GM13976 (cell line): Measurements from ENCODE around the gene RNF123.

ENCODE experiments used
- DNase-seq: peaks from one replicate; pipeline ENCODE4 v3.0.0; 2012; ENCODE audit warnings: low spot score
- CTCF ChIP-seq: IDR thresholded peaks from 2 replicates; pipeline ENCODE4 v1.5.1; 2012; ENCODE audit warnings: borderline replicate concordance, mild to moderate bottlenecking; ENCODE audit not compliant: insufficient read depth; ENCODE audit errors: extremely low read depth, missing control alignments, control extremely low read depth
- in situ Hi-C: fragments of 300-500 bp; cut with MboI; formaldehyde crosslinking; loops from one replicate; pipeline ENCODE4 v1.12.0; 2022; ENCODE audit warnings: low sequenced_read_pairs, mixed read lengths, inconsistent platforms; ENCODE audit not compliant: unreplicated experiment

Gene RNF123

GRCh38 chr3:49669352-49669751 lies 20.0 kb upstream of the RNF123 start:
- in situ Hi-C loops = no loop called here
- TF ChIP-seq CTCF = no peak
- no peak for DNase-seq

GRCh38 chr3:49670940-49671290 lies 18.4 kb upstream of the RNF123 start:
- in situ Hi-C loops = loop anchor here (10.0 kb wide), 1 partner anchor 126 kb away; no protein-coding TSS in a partner anchor
- no peak for DNase-seq
- no peak for TF ChIP-seq CTCF

- peak; percentile 75 for TF ChIP-seq CTCF
- in situ Hi-C loops = loop anchor here (10.0 kb wide), 1 partner anchor 127 kb away; no protein-coding TSS in a partner anchor
- peak; percentile 86 for DNase-seq
Observed at GRCh38 chr3:49671291-49672288, 17.8 kb upstream of the RNF123 start.

- TF ChIP-seq CTCF = no peak
- no peak for DNase-seq
- in situ Hi-C loops = loop anchor here (10.0 kb wide), 1 partner anchor 128 kb away; no protein-coding TSS in a partner anchor
Observed at GRCh38 chr3:49673121-49673714, 16.1 kb upstream of the RNF123 start.

GRCh38 chr3:49673715-49674496 lies 15.5 kb upstream of the RNF123 start, which contains the start of gene APEH:
TSS of gene APEH (plus strand) at chr3:49674351. CDS start at chr3:49674402, 51 bp downstream.
- DNase-seq = peak; percentile 99
- in situ Hi-C loops = loop anchor here (10.0 kb wide), 1 partner anchor 129 kb away; no protein-coding TSS in a partner anchor
- TF ChIP-seq CTCF = no peak

- in situ Hi-C loops = loop anchor here (10.0 kb wide), 1 partner anchor 130 kb away; no protein-coding TSS in a partner anchor
Observed at GRCh38 chr3:49674497-49674983, 14.8 kb upstream of the RNF123 start.

More at GRCh38 chr3:49674497-49674983, 14.8 kb upstream of the RNF123 start:
- no peak for TF ChIP-seq CTCF
- no peak for DNase-seq
